Mesothelial cell of epicardium (in vitro differentiated cells): ENCODE data around the gene PEX10. TPM values are rescaled to one million over a fixed set of nuclear protein-coding genes. Genes with fewer than 3 reads are reported as not detected.

Experiments
- DNase-seq, 2 experiments: peaks; one replicate each; pipeline ENCODE4 v3.0.0; 2021; ENCODE audit warnings: low spot score in 2 of 2; ENCODE audit not compliant: unreplicated experiment in 2 of 2
- H3K27ac Mint-ChIP-seq: 2 replicates; pipeline ENCODE4 v1.8.0; 2021; ENCODE audit warnings: mixed read lengths
- H3K27me3 Mint-ChIP-seq: 2 replicates; pipeline ENCODE4 v1.8.0; 2021; ENCODE audit warnings: low read depth, mixed read lengths
- H3K36me3 Mint-ChIP-seq: 2 replicates; pipeline ENCODE4 v1.8.0; 2021; ENCODE audit warnings: mixed read lengths
- H3K4me1 Mint-ChIP-seq: 2 replicates; pipeline ENCODE4 v1.8.0; 2021; ENCODE audit warnings: mixed read lengths
- H3K4me3 Mint-ChIP-seq: 2 replicates; pipeline ENCODE4 v1.8.0; 2021; ENCODE audit warnings: mild to moderate bottlenecking, moderate library complexity, mixed read lengths
- H3K9me3 Mint-ChIP-seq: 2 replicates; pipeline ENCODE4 v1.8.0; 2021; ENCODE audit warnings: mixed read lengths
- total RNA-seq: library from RNA; stranded (reverse); gene quantifications from 3 replicates; pipeline ENCODE4 v1.2.1, GENCODE V29; 2021
- TF ChIP-seq, protein P1 (sequence below): fragments of 200-600 bp; sonication (generic); IDR thresholded peaks from one replicate; pipeline ENCODE4 v1.5.0; 2021; ENCODE audit warnings: antibody characterized with exemption; ENCODE audit not compliant: unreplicated experiment

Gene PEX10
- total RNA-seq, 1 donor from 2014 or later = 25.8 TPM

DNA sequence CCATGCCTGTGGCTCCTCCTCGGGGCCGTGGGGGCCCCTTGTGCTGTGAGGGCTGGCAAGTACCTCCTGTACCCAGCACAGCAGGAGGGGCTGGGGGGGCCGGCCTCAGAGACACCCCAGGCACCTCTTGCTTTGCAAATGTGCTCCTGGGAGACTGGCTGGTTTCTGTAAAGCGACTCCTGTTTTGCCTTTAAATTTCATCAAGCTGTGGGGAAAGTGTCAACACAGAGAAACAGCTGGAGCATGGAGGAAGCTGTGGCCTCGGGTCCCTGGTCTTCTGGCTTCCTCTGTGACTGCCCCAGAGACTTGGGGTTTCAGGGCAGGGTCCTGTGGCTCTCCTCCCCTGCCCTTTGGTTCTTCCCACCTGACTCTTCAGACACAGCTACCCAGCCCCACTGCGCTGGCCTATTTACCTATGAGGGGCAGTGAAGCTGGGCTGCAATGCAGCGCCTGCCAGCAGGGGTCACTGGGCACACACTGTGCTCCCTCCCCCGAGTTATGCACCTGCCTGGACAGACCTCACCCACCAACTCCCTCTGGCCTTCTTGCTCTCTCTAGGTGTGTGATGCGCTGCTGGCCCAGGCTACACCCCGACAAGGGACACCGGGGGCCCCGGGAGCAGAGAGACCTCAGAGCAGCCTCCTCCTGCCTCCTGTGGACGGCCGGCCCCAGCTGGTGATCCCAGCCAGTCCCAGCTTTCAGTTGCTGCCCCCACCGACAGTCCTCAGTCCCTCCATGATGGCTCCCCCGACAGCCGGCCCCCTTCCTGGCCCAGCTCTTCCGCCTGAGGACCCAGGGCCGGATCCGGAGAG is 17.6 kb upstream of the PEX10 start:
- TF ChIP-seq, protein P1, sequence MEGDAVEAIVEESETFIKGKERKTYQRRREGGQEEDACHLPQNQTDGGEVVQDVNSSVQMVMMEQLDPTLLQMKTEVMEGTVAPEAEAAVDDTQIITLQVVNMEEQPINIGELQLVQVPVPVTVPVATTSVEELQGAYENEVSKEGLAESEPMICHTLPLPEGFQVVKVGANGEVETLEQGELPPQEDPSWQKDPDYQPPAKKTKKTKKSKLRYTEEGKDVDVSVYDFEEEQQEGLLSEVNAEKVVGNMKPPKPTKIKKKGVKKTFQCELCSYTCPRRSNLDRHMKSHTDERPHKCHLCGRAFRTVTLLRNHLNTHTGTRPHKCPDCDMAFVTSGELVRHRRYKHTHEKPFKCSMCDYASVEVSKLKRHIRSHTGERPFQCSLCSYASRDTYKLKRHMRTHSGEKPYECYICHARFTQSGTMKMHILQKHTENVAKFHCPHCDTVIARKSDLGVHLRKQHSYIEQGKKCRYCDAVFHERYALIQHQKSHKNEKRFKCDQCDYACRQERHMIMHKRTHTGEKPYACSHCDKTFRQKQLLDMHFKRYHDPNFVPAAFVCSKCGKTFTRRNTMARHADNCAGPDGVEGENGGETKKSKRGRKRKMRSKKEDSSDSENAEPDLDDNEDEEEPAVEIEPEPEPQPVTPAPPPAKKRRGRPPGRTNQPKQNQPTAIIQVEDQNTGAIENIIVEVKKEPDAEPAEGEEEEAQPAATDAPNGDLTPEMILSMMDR = no peak
- Mint-ChIP-seq H3K4me1 (peaks cover 6% of the 10 kb centered on the region), H3K27me3 (peaks cover 29% of the 10 kb centered on the region), H3K4me3 (no peak overlapping the region), H3K36me3 (no peaks in the 10 kb centered on the region), H3K9me3 (no peaks in the 10 kb centered on the region), H3K27ac (no peak overlapping the region)
- no peak for DNase-seq

DNA sequence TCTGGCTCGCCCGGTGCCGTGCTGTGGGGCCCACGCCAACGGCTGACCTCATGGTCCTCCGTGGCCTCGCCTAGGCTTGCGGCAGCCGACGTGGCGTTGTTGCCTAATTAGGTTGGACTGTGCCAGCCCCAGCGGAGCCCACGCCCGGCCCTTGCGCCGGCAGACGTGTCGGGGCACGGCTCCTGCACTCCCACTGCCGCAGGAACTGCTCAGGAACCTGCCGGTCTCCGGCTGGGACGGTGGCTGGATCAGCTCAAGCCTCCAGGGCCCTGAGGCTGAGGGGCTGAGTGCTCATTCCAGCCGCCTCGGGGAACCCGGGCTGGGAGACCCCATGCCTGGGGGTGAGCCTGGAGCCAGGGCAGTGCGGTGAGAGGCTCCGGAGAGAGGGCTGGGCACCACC is 16.1 kb upstream of the PEX10 start:
- no peak overlapping the region for H3K27ac Mint-ChIP-seq
- no peaks in the 10 kb centered on the region for H3K9me3 Mint-ChIP-seq
- DNase-seq = no peak
- no peaks in the 10 kb centered on the region for H3K36me3 Mint-ChIP-seq
- H3K27me3 Mint-ChIP-seq = peaks cover 26% of the 10 kb centered on the region
- TF ChIP-seq, protein P1 = no peak
- no peak overlapping the region for H3K4me3 Mint-ChIP-seq
- peaks cover 6% of the 10 kb centered on the region for H3K4me1 Mint-ChIP-seq

DNA sequence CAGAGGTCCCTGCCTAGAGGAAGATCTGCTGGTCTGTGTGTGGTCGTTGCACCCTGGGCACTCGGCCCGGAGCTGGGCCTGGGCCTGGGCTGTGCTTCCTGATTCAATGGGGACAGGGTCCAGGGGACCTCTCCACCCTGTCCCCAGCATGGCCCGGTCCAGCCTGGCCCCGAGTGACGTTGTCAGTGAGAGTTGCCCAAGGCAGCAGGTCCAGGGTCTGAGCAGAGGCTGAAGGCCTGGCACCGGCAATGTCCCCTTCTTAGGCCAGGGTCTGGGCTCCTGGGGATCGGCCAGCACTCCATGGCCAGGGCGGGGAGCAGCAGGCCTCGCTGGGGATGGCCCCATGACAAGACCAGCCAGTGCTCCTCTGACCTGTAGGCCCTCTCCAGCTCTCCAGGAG is 15.6 kb upstream of the PEX10 start:
- DNase-seq = no peak
- H3K4me3 Mint-ChIP-seq = no peak overlapping the region
- peaks cover 25% of the 10 kb centered on the region for H3K27me3 Mint-ChIP-seq
- no peaks in the 10 kb centered on the region for H3K36me3 Mint-ChIP-seq
- TF ChIP-seq, protein P1 = no peak
- H3K9me3 Mint-ChIP-seq = peaks cover under 1% of the 10 kb centered on the region
- peaks cover 6% of the 10 kb centered on the region for H3K4me1 Mint-ChIP-seq
- H3K27ac Mint-ChIP-seq = no peak overlapping the region

DNA sequence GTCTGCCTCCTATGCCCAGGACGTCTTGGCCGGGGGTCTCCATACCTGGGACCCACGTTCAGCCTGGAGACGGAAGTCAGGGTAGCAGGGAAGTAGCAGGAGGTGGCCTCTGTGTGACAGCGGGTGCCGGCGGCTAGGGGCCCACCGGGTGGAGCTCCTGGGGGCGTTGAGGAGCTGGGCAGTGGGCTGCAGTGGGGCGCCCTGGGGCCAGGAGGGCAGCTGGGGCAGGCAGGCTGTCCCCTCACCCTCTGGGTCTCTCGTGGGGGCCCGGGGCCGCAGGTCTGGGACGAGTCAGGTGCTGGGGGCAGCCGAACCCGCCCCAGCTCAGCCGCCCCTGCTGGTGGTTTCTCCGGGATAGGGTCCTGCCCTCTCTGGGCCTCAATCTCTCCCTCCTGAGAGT is 14.7 kb upstream of the PEX10 start:
- no peak overlapping the region for H3K27ac Mint-ChIP-seq
- H3K36me3 Mint-ChIP-seq = no peaks in the 10 kb centered on the region
- no peak for DNase-seq
- H3K9me3 Mint-ChIP-seq = peaks cover 8% of the 10 kb centered on the region
- peaks cover 6% of the 10 kb centered on the region for H3K4me1 Mint-ChIP-seq
- H3K27me3 Mint-ChIP-seq = peaks cover 30% of the 10 kb centered on the region
- TF ChIP-seq, protein P1 = no peak
- no peak overlapping the region for H3K4me3 Mint-ChIP-seq

DNA sequence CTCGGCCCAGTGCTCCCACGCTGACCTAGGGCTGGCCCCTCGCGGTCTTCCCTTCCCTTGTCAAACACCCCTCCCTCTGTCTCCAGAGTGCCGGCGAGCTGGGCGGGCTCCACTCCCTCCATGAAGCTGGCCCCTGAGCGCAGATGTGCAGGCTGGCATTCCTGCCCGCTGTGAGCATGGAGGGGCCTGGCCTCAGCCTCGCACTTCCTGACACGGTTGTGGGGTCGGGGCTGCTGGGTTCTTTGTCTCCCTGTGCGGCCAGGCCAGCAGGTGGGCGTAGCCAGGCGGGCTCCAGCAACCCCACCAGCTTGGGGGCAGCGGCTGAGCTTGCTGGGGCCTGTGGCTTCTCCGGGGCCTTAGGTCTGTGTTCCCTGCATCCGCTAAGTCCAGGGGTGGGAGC is 14.2 kb upstream of the PEX10 start:
- DNase-seq = no peak
- H3K4me3 Mint-ChIP-seq = no peak overlapping the region
- peaks cover 5% of the 10 kb centered on the region for H3K4me1 Mint-ChIP-seq
- H3K36me3 Mint-ChIP-seq = no peaks in the 10 kb centered on the region
- H3K27ac Mint-ChIP-seq = no peak overlapping the region
- H3K9me3 Mint-ChIP-seq = peaks cover 8% of the 10 kb centered on the region
- H3K27me3 Mint-ChIP-seq = peaks cover 34% of the 10 kb centered on the region
- TF ChIP-seq, protein P1 = no peak

DNA sequence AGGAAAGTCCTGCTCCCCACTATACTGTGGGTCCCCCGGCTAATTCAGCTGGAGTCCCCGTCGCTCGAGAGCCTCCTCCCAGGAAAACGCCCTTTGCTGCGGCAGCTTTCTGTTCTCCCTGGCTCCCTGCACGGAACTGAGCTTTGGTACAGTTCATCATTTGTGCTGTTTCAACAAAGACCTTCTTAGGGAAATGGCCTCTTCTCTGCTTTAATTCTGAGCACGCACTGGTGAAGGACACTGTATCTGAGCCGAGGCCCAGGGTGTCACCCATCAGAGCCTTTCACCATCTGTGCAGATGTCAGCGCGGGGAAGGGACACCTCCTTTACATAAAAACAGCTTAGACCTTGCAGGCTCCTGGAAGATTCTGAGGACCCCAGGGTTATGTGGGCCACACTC is 13.5 kb upstream of the PEX10 start:
- H3K4me3 Mint-ChIP-seq = no peak overlapping the region
- H3K27ac Mint-ChIP-seq = no peak overlapping the region
- peaks cover under 1% of the 10 kb centered on the region for H3K4me1 Mint-ChIP-seq
- TF ChIP-seq, protein P1 = no peak
- peaks cover 36% of the 10 kb centered on the region for H3K27me3 Mint-ChIP-seq
- H3K36me3 Mint-ChIP-seq = no peaks in the 10 kb centered on the region
- peaks cover 8% of the 10 kb centered on the region for H3K9me3 Mint-ChIP-seq
- DNase-seq = no peak
